ENCODE results near the gene OR51B6. TPM values are rescaled to one million over a fixed set of nuclear protein-coding genes. Genes with fewer than 3 reads are reported as not detected.
"Not testable (repeated sequence)": the region's sequence is repeated elsewhere in the genome, so short reads cannot be mapped to it uniquely, and the experiment has no call there.

OR51B6 gene
- total RNA-seq, 3 donors from 2014 or later, result not detected

- intact Hi-C loops (cut with DNase I, micrococcal nuclease), result no loop called here
- DNase-seq, result no peak
- no peak for ATAC-seq
- no peaks in the 10 kb centered on the region for H3K4me1 ChIP-seq (ENCODE audit: low read depth)
- H3K36me3 ChIP-seq (ENCODE audit: low read depth), result no peaks in the 10 kb centered on the region
- no peaks in the 10 kb centered on the region for H3K9me3 ChIP-seq
- no peak for TF ChIP-seq CTCF (IDR thresholded peaks at IDR 0.05)
- no peak overlapping the region for H3K4me3 ChIP-seq
Measured at GRCh38 chr11:5339771-5340322, 11.5 kb upstream of the OR51B6 start.

GRCh38 chr11:5343474-5344335 lies 7.6 kb upstream of the OR51B6 start, which contains the start of gene OR51B5:
Gene OR51B5 (minus strand): TSS chr11:5343524. CDS start chr11:5343524, 0 bp downstream.
- H3K4me1 ChIP-seq (ENCODE audit: low read depth), result no peaks in the 10 kb centered on the region
- H3K9me3 ChIP-seq, result no peaks in the 10 kb centered on the region
- intact Hi-C loops (cut with DNase I, micrococcal nuclease), result no loop called here
- no peaks in the 10 kb centered on the region for H3K36me3 ChIP-seq (ENCODE audit: low read depth)
- DNase-seq, result no peak
- TF ChIP-seq CTCF (IDR thresholded peaks at IDR 0.05), result no peak
- ATAC-seq, result no peak
- H3K4me3 ChIP-seq, result no peak within 1 kb of the TSS

- no peak for DNase-seq
- Histone ChIP-seq H3K4me3 (no peak overlapping the region), H3K9me3 (no peaks in the 10 kb centered on the region), H3K4me1 (ENCODE audit: low read depth) (no peaks in the 10 kb centered on the region), H3K36me3 (ENCODE audit: low read depth) (no peaks in the 10 kb centered on the region)
- no peak for TF ChIP-seq CTCF (IDR thresholded peaks at IDR 0.05)
- ATAC-seq, result no peak
- intact Hi-C loops (cut with DNase I, micrococcal nuclease), result no loop called here
Measured at GRCh38 chr11:5345831-5346230, 5.5 kb upstream of the OR51B6 start.

DNA sequence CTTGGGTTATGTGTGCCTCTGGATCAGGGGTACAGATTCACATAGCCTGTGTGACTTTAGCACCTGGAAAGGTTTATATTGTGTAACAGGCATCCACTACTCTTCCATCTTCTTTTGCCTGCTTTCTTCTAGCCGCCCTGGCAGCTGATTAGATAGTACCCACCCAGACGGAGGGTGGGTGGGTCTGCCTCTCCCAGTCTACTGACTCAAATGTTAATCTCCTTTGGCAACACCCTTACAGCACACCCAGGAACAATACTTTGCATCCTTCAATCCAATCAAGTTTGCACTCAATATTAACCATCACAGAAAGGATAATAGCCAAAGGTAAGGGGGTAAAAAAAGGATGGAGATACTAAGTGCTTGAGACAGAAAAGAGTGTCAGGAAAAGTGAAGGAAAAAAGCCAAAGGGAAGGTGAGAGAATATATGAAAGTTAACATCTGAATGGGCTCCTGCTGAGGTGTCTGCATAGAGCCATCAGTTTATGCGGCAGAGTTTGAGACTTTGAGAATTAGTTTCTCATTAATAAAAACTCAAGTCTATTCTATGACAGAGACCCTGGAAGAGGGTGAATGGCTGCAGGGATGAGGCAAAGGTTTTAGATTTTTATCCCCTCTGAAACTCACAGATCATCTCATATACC lies 2.6 kb upstream of the OR51B6 start:
- intact Hi-C loops (cut with DNase I, micrococcal nuclease), result no loop called here
- Histone ChIP-seq H3K4me3 (no peak overlapping the region), H3K9me3 (no peaks in the 10 kb centered on the region), H3K36me3 (ENCODE audit: low read depth) (no peaks in the 10 kb centered on the region), H3K4me1 (ENCODE audit: low read depth) (no peaks in the 10 kb centered on the region)
- no peak for TF ChIP-seq CTCF (IDR thresholded peaks at IDR 0.05)
- ATAC-seq (no peak), DNase-seq (no peak)

DNA sequence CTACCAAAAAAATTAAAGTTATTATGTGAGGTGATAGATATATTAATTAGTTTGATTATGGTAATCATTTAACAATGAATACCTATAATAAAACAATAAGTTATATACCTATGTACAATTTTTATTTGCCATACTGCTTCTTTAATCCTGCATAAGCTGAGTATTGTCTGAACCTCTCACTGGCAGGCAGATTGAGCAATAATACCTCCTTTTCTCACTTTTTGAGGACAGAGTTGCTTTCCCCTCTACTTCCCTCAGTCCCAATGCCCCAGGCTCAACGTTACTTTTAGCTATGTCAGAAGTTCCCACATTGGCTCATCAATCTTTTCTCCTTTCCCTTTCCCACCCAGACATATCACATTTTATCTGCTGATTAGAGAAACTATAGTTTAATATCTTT lies 1.8 kb upstream of the OR51B6 start:
- no peaks in the 10 kb centered on the region for H3K4me1 ChIP-seq (ENCODE audit: low read depth)
- intact Hi-C loops (cut with DNase I, micrococcal nuclease), result no loop called here
- no peak for ATAC-seq
- no peaks in the 10 kb centered on the region for H3K36me3 ChIP-seq (ENCODE audit: low read depth)
- H3K4me3 ChIP-seq, result no peak overlapping the region
- no peak for TF ChIP-seq CTCF (IDR thresholded peaks at IDR 0.05)
- no peak for DNase-seq
- no peaks in the 10 kb centered on the region for H3K9me3 ChIP-seq

DNA sequence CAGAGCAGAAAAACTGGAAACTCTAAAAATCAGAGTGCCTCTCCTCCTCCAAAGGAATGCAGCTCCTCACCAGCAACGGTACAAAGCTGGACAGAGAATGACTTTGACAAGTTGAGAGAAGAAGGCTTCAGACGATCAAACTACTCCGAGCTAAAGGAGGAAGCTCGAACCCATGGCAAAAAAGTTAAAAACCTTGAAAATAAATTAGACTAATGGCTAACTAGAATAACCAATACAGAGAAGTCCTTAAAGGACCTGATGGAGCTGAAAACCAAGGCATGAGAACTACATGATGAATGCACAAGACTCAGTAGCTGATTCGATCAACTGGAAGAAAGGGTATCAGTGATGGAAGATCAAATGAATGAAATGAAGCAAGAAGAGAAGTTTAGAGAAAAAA lies 4.7 kb downstream of the OR51B6 start:
- DNase-seq; H3K36me3 ChIP-seq (ENCODE audit: low read depth); H3K9me3 ChIP-seq; intact Hi-C loops (cut with DNase I, micrococcal nuclease); H3K4me3 ChIP-seq; ATAC-seq; H3K4me1 ChIP-seq (ENCODE audit: low read depth): not testable (repeated sequence)
